Measurements from ENCODE around the gene TRMT2A.

The TRMT2A gene

DNA sequence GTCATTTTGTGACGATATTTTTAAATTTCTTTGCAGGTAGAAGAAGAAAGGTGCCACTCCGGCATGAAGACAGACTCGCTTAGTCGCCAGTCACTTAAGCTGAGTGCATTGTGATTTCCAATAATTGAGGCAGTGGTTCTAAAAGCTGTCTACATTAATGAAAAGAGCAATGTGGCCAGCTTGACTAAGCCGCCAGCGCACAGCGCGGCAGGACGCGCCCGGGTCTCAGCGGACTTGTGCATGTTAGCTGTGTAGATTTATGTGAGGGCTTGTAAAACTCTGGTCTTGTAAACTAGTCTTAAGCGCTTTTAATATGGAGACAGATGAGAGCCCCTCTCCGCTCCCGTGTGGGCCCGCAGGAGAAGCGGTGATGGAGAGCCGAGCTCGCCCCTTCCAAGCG, 31.4 kb downstream of the TRMT2A start:
- Histone ChIP-seq H3K4me1 (ENCODE audit: control insufficient read depth in 2 of 2, insufficient read depth in 2 of 2, low read length in 2 of 2) (peaks cover 8 to 28% of the 10 kb centered on the region in 2 donors), H3K27ac (ENCODE audit: low read depth in 2 of 2, low read length in 2 of 2) (no peak overlapping the region), H3K27me3 (ENCODE audit: control insufficient read depth in 2 of 2, insufficient read depth in 2 of 2, low read length in 2 of 2) (no peaks in the 10 kb centered on the region), H3K4me3 (ENCODE audit: low read length in 2 of 2) (no peak overlapping the region), H3K36me3 (ENCODE audit: control insufficient read depth in 2 of 2, insufficient read depth in 2 of 2, low read length in 2 of 2) (peaks cover 49 to 53% of the 10 kb centered on the region in 2 donors), H3K9me3 (ENCODE audit: control insufficient read depth in 2 of 2, low read length in 2 of 2) (no peaks in the 10 kb centered on the region), H3K9ac (ENCODE audit: low read depth in 1 of 2, low read length in 2 of 2) (no peak overlapping the region)

GRCh38 chr22:20084547-20085413, 32.2 kb downstream of the TRMT2A start:
- Histone ChIP-seq H3K9me3 (ENCODE audit: control insufficient read depth in 2 of 2, low read length in 2 of 2) (no peaks in the 10 kb centered on the region), H3K4me1 (ENCODE audit: control insufficient read depth in 2 of 2, insufficient read depth in 2 of 2, low read length in 2 of 2) (peaks cover 8 to 28% of the 10 kb centered on the region in 2 donors), H3K4me3 (ENCODE audit: low read length in 2 of 2) (no peak overlapping the region), H3K27me3 (ENCODE audit: control insufficient read depth in 2 of 2, insufficient read depth in 2 of 2, low read length in 2 of 2) (no peaks in the 10 kb centered on the region), H3K9ac (ENCODE audit: low read depth in 1 of 2, low read length in 2 of 2) (no peak overlapping the region), H3K36me3 (ENCODE audit: control insufficient read depth in 2 of 2, insufficient read depth in 2 of 2, low read length in 2 of 2) (peaks cover 40 to 44% of the 10 kb centered on the region in 2 donors), H3K27ac (ENCODE audit: low read depth in 2 of 2, low read length in 2 of 2) (no peak overlapping the region)

DNA sequence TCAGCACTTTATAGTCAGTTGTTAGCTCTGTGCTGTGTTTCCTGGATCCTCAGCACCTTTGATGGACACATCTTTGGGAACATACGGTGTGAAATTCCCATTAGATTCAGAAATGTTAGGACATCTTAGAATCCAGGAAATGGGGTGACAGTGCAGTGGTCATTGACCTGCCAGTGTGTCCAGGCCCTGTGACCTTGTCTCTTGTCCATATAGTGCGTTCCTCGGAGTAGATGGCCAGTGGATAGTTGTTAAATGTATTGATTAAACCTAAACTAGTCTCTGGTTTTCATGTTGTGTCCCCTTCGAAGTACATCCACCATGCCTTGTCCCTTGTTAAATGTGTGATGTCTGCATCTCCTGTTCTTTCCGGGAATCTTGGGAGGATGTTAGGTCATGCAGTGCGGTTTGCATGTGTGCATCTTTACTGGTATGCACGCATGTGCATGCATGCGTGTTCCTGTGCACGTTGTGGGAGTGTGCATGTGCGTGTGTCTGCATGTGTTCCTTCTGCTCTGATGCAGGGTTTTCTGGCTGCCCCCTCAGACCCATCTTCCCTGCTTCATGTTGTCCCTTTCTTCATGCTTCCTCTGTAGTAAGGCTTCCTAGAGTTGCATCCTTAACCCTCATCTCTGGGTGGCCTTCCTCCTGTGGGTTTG, 33.0 kb downstream of the TRMT2A start:
- H3K27me3 ChIP-seq (ENCODE audit: control insufficient read depth in 2 of 2, insufficient read depth in 2 of 2, low read length in 2 of 2) = no peaks in the 10 kb centered on the region
- H3K27ac ChIP-seq (ENCODE audit: low read depth in 2 of 2, low read length in 2 of 2) = no peak overlapping the region
- H3K4me3 ChIP-seq (ENCODE audit: low read length in 2 of 2) = no peak overlapping the region
- H3K4me1 ChIP-seq (ENCODE audit: control insufficient read depth in 2 of 2, insufficient read depth in 2 of 2, low read length in 2 of 2) = peaks cover 8 to 28% of the 10 kb centered on the region in 2 donors
- no peaks in the 10 kb centered on the region for H3K9me3 ChIP-seq (ENCODE audit: control insufficient read depth in 2 of 2, low read length in 2 of 2)
- H3K9ac ChIP-seq (ENCODE audit: low read depth in 1 of 2, low read length in 2 of 2) = no peak overlapping the region
- peaks cover 33 to 37% of the 10 kb centered on the region in 2 donors for H3K36me3 ChIP-seq (ENCODE audit: control insufficient read depth in 2 of 2, insufficient read depth in 2 of 2, low read length in 2 of 2)

GRCh38 chr22:20083157-20083890, 33.7 kb downstream of the TRMT2A start:
- no peaks in the 10 kb centered on the region for H3K27me3 ChIP-seq (ENCODE audit: control insufficient read depth in 2 of 2, insufficient read depth in 2 of 2, low read length in 2 of 2)
- H3K27ac ChIP-seq (ENCODE audit: low read depth in 2 of 2, low read length in 2 of 2) = no peak overlapping the region
- no peak overlapping the region for H3K9ac ChIP-seq (ENCODE audit: low read depth in 1 of 2, low read length in 2 of 2)
- peaks cover 28 to 30% of the 10 kb centered on the region in 2 donors for H3K36me3 ChIP-seq (ENCODE audit: control insufficient read depth in 2 of 2, insufficient read depth in 2 of 2, low read length in 2 of 2)
- H3K4me1 ChIP-seq (ENCODE audit: control insufficient read depth in 2 of 2, insufficient read depth in 2 of 2, low read length in 2 of 2) = peaks cover 8 to 28% of the 10 kb centered on the region in 2 donors
- H3K4me3 ChIP-seq (ENCODE audit: low read length in 2 of 2) = no peak overlapping the region
- no peaks in the 10 kb centered on the region for H3K9me3 ChIP-seq (ENCODE audit: control insufficient read depth in 2 of 2, low read length in 2 of 2)

DNA sequence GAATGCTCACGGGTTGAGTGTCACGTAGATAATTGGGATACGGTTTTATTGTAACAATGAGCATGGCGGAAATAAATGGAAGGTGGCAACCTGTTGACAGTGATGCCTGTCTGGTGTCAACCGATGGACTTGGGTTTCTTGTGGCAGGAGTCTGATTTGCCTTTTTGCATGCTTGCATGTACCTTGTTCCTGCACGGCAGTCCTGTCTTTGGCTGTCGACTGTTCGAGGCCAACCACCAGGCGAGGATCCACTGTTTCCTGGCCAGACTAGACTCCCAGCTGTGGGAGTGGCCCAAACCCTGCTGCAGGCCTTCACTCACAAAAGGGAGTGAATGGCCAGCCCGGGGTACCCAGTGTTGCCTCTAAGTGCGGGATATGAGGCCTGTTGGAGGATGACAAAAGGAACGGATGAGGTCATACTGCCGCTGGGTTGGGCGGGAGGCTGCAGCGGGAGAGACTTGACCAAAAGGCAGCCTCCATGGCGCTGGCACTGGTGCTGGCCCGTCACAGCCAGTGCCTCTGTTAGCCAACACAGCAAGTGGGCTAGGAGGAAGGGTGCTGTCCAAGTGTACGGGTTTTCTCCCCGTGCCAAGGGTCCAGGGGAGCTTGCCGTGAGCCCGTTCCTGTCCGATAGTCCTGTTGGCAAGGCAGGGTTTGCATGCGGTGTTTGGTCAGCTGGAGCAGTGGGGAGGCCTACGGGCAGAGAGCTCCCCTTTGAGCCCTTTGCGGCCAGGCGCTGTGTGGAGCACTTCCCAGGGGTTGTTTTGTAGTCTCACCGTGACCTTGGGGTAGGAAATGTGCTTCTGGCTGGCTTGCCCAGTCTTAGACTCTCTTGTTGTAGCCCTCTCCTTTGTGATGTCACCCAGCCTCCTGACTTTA, 36.0 kb downstream of the TRMT2A start:
- Histone ChIP-seq H3K9me3 (ENCODE audit: control insufficient read depth in 2 of 2, low read length in 2 of 2) (no peaks in the 10 kb centered on the region), H3K4me1 (ENCODE audit: control insufficient read depth in 2 of 2, insufficient read depth in 2 of 2, low read length in 2 of 2) (peaks cover 8 to 28% of the 10 kb centered on the region in 2 donors), H3K9ac (ENCODE audit: low read depth in 1 of 2, low read length in 2 of 2) (peak overlapping the region; percentile 78 to 82), H3K27me3 (ENCODE audit: control insufficient read depth in 2 of 2, insufficient read depth in 2 of 2, low read length in 2 of 2) (no peaks in the 10 kb centered on the region), H3K27ac (ENCODE audit: low read depth in 2 of 2, low read length in 2 of 2) (peak overlapping the region; percentile 79 to 88), H3K4me3 (ENCODE audit: low read length in 2 of 2) (peak overlapping the region; percentile 77 to 96), H3K36me3 (ENCODE audit: control insufficient read depth in 2 of 2, insufficient read depth in 2 of 2, low read length in 2 of 2) (peaks cover 4 to 7% of the 10 kb centered on the region in 2 donors)

DNA sequence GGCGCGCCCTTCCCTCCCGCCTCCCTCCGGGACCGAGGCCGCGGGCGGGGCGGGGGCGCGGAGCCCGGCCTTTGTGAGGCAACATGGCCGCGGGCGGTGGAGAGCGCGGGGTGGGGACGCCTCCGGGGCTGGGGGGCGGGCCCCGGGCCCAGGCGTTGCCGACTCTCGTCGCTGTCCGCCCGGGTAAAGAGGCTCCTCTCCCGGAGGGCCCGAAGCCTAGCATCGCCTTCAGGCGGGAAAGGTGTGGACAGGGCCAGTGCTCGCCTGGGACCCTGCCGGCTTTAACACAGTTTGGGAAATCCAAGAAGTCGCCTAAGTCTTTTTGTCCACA, 36.6 kb downstream of the TRMT2A start:
- H3K4me3 ChIP-seq (ENCODE audit: low read length in 2 of 2) = peak overlapping the region; percentile 77 to 96
- H3K27ac ChIP-seq (ENCODE audit: low read depth in 2 of 2, low read length in 2 of 2) = peak overlapping the region; percentile 79 to 88
- peaks cover 8 to 28% of the 10 kb centered on the region in 2 donors for H3K4me1 ChIP-seq (ENCODE audit: control insufficient read depth in 2 of 2, insufficient read depth in 2 of 2, low read length in 2 of 2)
- H3K36me3 ChIP-seq (ENCODE audit: control insufficient read depth in 2 of 2, insufficient read depth in 2 of 2, low read length in 2 of 2) = peaks cover 0 to under 1% of the 10 kb centered on the region in 2 donors
- H3K27me3 ChIP-seq (ENCODE audit: control insufficient read depth in 2 of 2, insufficient read depth in 2 of 2, low read length in 2 of 2) = no peaks in the 10 kb centered on the region
- H3K9me3 ChIP-seq (ENCODE audit: control insufficient read depth in 2 of 2, low read length in 2 of 2) = no peaks in the 10 kb centered on the region
- peak overlapping the region; percentile 78 to 82 for H3K9ac ChIP-seq (ENCODE audit: low read depth in 1 of 2, low read length in 2 of 2)

DNA sequence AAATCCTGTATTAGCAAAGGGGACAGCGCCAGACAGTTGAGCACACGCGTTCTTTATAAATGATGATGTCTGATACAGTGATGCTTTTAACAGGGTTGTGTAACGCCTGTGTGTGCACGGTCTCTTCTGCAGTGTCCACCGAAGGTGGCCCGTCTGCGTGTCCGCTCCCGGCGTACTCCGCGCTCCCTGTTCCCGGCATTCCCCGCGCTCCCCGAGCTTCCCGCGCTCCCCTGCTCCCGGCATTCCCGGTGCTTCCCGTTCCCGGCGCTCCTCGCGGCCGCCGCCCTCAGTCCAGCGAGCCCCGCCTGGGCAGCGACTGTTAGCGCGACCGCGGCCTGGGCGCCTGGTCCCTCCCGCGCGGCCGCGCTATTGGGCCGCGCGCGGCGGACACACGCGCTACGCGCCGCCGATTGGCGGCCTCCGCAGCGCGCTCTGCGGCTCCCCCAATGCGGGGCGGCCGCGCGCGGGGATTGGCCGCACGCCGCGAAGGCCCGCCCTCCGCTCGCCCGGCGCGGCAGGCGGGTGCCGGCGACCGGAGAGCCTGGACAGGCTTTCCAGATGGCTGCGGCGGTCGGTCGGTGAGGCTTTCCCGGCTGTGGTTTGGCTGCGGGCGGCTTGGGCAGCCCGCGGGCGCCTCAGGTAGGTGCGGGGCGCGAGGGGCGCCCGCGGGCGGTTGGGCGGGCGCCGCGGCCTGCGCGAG, 37.1 kb downstream of the TRMT2A start, which contains the start of gene DGCR8:
TSS of gene DGCR8 (plus strand) at position 497 of the 700 bp plus-strand sequence. CDS start 5,723 bp downstream, outside the sequence.
- H3K4me3 ChIP-seq (ENCODE audit: low read length in 2 of 2) = peak within 1 kb of the TSS; percentile 77 to 96
- no peaks in the 10 kb centered on the region for H3K36me3 ChIP-seq (ENCODE audit: control insufficient read depth in 2 of 2, insufficient read depth in 2 of 2, low read length in 2 of 2)
- H3K4me1 ChIP-seq (ENCODE audit: control insufficient read depth in 2 of 2, insufficient read depth in 2 of 2, low read length in 2 of 2) = peaks cover 8 to 27% of the 10 kb centered on the region in 2 donors
- H3K9me3 ChIP-seq (ENCODE audit: control insufficient read depth in 2 of 2, low read length in 2 of 2) = no peaks in the 10 kb centered on the region
- peak within 1 kb of the TSS; percentile 82 to 86 for H3K9ac ChIP-seq (ENCODE audit: low read depth in 1 of 2, low read length in 2 of 2)
- peak within 1 kb of the TSS; percentile 88 to 91 for H3K27ac ChIP-seq (ENCODE audit: low read depth in 2 of 2, low read length in 2 of 2)
- no peaks in the 10 kb centered on the region for H3K27me3 ChIP-seq (ENCODE audit: control insufficient read depth in 2 of 2, insufficient read depth in 2 of 2, low read length in 2 of 2)

DNA sequence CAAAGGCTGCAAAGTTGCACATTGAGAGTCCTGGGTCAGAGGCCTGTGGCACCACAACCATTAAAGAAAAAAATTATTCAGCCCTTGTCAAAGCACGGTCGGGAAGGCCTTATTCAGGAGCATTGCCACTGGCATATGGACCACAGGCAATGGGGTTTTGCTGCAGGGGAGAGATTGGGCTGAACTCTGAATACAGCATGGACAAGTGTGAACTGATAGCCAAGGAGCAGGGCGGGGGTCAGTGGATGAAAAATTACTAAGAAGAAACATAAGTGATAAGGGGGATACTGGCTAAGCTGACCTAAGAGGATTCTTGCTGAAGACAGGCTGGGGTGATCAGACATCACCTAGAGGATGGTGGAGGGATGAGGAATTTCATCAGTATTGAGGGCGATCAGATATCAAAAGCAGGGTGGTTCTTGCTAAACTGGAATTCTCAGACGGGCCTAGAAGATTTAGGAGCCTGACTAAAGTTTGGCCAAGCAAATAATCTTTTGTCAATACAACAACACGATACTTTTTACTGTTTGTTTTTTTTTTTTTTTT, 40.3 kb downstream of the TRMT2A start:
- H3K9ac ChIP-seq (ENCODE audit: low read depth in 1 of 2, low read length in 2 of 2) = no peak overlapping the region
- H3K4me3 ChIP-seq (ENCODE audit: low read length in 2 of 2) = no peak overlapping the region
- H3K36me3 ChIP-seq (ENCODE audit: control insufficient read depth in 2 of 2, insufficient read depth in 2 of 2, low read length in 2 of 2) = no peaks in the 10 kb centered on the region
- H3K27me3 ChIP-seq (ENCODE audit: control insufficient read depth in 2 of 2, insufficient read depth in 2 of 2, low read length in 2 of 2) = no peaks in the 10 kb centered on the region
- no peak overlapping the region for H3K27ac ChIP-seq (ENCODE audit: low read depth in 2 of 2, low read length in 2 of 2)
- H3K9me3 ChIP-seq (ENCODE audit: control insufficient read depth in 2 of 2, low read length in 2 of 2) = no peaks in the 10 kb centered on the region
- H3K4me1 ChIP-seq (ENCODE audit: control insufficient read depth in 2 of 2, insufficient read depth in 2 of 2, low read length in 2 of 2) = peaks cover 8 to 11% of the 10 kb centered on the region in 2 donors

DNA sequence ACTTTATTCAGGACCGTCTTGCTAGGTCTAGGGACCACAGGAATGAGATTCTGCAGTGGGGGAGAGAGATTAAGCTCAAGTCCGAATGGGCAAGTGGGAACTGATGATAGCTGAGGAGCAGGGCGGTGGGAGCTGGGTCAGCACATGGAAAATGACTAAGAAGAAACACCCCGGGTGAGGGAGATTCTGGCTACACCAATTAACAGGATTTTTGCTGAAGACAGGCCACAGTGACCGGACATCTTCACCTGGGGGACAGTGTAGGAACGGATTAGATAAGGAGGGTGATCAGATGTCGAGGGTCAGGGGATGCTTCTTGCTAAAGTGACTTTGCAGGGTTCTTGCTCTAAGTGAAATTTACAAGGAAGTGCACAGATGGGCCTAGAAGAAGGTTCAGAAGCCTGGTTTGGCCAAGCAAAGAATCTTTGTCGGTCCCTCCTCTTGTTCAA, 45.5 kb downstream of the TRMT2A start:
- H3K4me3 ChIP-seq (ENCODE audit: low read length in 2 of 2) = no peak overlapping the region
- H3K27me3 ChIP-seq (ENCODE audit: control insufficient read depth in 2 of 2, insufficient read depth in 2 of 2, low read length in 2 of 2) = no peaks in the 10 kb centered on the region
- no peak overlapping the region for H3K9ac ChIP-seq (ENCODE audit: low read depth in 1 of 2, low read length in 2 of 2)
- no peaks in the 10 kb centered on the region for H3K9me3 ChIP-seq (ENCODE audit: control insufficient read depth in 2 of 2, low read length in 2 of 2)
- no peaks in the 10 kb centered on the region for H3K4me1 ChIP-seq (ENCODE audit: control insufficient read depth in 2 of 2, insufficient read depth in 2 of 2, low read length in 2 of 2)
- no peaks in the 10 kb centered on the region for H3K36me3 ChIP-seq (ENCODE audit: control insufficient read depth in 2 of 2, insufficient read depth in 2 of 2, low read length in 2 of 2)
- H3K27ac ChIP-seq (ENCODE audit: low read depth in 2 of 2, low read length in 2 of 2) = no peak overlapping the region

Measured in mucosa of rectum (tissue), 2 donors.